ENCODE measurements around the gene ATP1A1.

Gene ATP1A1

DNA sequence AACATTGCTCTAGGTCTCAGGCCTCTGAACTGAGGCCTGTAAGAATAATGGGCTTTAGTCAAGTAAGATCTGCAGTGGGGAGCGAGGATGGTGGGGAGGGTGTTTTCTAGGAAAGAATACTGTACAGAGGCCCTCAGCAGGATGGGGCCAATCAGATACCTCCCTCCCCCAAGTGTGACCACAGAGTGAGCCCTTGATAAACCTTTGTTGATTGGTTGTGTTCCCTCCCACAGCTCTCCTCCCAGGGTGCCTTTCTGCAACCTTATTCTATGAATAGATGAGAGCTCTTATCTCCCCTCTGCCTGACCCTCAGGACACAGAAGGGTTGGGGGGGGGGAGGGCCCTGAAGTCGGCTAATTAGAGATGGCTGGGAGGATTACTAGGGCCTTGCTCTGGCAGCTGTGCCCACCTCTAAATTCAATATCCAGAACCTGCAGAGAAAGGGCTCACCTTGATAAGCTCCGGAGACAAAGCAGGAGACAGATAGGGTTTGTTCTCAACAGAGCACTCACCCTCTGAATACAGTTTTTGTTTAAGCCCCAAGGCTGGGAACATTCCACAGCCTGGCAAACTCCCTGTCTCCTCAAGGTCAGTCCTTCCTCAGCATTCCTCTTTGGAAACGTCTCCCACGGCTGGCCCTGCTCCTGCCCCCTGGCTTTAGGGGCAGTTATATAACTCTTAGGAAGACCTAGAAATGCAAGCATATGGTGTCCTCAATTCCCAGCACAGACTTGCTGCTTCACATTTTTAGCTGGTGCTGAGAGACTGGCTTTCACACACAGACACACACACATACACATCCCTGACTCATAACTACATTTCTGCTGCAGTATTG lies 42.9 kb downstream of the ATP1A1 start:
- DNase-seq: no peak

DNA sequence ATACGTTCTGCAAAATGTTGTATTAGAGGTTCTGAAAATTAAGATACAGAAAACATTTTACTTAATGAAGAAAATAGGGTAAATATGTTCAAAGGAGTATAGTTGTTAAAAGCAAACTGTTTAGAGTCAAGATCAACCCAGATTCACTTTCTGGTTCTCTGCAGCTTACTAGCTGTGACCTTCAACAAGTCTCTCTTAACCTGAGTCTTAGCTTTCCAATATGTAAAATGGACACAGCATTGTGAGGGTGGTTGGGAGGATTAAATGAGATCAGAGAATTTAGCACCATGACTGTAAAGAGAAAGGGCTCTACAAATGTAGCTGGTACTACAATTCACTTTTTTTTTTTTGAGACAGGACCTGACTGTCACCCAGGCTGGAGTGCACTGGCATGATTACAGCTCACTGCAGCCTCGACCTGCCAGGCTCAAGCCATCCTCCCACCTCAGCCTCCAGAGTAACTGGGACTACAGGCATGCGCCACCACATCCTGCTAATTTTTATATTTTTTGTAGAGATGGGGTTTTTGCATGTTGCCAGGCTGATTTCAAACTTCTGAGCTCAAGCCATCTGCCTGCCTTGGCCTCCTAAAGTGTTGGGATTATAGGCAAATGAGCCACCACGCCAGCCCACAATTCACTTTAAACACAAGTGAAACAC lies 43.9 kb downstream of the ATP1A1 start:
- no peak for DNase-seq

GRCh38 chr1:116417678-116418077 lies 44.6 kb downstream of the ATP1A1 start:
- no peak for DNase-seq

- peak; percentile 89 for DNase-seq
Observed at GRCh38 chr1:116418091-116418830, 45.2 kb downstream of the ATP1A1 start.

DNA sequence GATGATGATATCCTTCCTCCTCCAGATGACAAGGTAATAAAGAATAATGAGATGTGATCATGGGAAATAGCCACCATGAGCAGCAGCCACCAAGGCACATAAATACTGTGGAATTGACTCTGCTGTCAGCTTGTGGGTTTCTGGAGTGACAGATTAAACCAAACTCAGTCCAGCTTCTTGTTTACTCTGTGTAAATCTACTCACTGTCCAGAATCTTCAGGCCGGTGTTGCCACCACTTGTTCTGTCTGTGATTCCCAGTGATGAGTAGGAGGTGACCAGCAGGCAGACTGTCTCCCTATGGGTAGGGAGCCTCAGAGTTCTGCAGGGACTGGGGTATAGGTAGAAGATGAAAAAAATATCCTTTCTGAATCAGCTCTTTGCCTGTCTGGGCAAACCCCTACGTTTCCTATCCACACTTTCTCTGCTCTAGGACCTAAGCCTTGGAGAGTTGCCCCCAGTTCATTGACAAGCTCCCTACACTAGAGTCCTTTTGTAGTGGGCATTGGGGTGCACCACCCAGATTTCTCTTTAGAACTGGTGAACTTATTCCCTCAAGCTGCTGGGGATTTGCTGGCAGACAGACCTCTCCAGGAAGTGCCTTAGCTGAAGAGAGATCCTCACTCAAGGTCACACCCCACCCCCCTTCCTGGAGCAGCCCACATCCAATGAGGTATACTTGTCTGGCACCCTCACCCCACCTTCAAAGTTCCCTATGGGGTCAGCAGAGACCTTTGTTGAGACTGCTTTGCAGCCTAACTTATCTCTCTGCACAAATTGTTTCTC lies 47.6 kb downstream of the ATP1A1 start:
- no peak for DNase-seq

GRCh38 chr1:116424438-116424837 lies 51.4 kb downstream of the ATP1A1 start:
- DNase-seq: no peak

- no peak for DNase-seq
Observed at GRCh38 chr1:116424863-116425262, 51.8 kb downstream of the ATP1A1 start.

DNA sequence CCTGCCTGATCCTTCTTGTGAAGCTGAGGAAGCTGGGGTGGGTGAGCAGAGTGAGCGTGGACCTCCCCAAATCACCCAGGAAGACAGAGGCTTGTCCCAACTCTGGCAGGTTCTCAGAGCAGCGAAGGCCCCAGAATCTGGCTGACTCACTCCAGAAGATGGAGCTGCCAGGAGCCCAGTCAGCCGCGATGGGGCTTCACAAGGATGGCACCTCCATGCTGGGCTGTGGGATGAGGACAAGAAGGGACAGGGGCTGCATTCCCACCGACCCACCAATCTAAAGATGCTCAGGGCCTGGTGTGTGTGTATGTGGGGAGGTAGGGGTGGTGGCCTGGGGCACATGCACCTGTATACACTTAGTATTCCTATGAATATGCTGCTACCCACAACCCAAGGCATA lies 52.9 kb downstream of the ATP1A1 start:
- no peak for DNase-seq

DNA sequence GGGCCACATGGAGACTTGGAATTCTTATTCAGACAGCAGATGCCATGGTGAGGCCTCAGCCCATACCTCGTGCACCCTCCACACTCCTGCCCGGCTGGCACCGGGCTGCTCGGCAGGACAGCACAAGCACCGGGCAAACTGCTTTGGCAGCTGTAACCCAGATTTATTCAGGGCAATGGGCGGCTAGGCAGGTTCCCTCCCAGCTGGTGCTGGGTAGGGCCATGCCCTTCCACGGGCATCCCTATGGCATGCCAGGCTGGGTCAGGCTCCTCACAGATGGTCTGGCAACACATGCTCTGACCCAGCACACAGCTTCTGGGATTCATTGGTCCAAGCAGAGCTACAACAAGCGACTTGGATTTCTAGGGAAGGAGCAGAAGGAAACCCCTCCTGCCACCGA lies 53.4 kb downstream of the ATP1A1 start:
- DNase-seq: no peak

GRCh38 chr1:116428576-116428975 lies 55.5 kb downstream of the ATP1A1 start:
- DNase-seq: no peak

- DNase-seq: no peak
Observed at GRCh38 chr1:116429821-116430374, 56.9 kb downstream of the ATP1A1 start.

- DNase-seq: no peak
Observed at GRCh38 chr1:116431870-116432500, 58.9 kb downstream of the ATP1A1 start.

DNA sequence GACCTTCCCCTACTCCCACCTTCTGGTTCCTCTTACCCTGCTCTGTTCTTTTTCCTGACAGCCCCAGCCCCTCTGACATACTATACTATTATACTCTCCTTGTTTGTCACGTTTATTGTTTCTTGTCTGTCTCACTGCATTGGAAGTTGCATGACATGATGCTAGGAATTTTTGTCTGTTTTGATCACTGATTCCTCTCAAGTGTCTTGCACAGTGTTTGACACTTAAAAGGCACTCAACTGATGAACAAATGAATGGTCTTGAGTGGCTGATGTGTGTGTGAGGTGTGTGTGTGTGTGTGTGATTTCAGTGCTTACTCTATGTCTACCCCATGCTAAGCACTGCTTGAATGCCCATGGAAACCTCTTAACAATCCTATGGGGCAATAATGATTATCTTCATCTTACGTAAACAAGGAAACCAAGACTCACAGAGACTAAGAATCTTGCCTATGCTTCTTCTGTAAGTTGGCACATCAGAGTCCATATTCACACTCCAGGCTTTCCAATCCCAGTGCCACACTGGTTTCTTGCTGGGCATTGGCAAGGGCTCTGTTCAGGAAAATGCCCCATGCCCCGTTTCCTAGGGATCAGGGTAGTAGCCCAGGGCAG lies 59.7 kb downstream of the ATP1A1 start:
- DNase-seq: no peak

- no peak for DNase-seq
Observed at GRCh38 chr1:116433275-116434257, 60.5 kb downstream of the ATP1A1 start.

DNA sequence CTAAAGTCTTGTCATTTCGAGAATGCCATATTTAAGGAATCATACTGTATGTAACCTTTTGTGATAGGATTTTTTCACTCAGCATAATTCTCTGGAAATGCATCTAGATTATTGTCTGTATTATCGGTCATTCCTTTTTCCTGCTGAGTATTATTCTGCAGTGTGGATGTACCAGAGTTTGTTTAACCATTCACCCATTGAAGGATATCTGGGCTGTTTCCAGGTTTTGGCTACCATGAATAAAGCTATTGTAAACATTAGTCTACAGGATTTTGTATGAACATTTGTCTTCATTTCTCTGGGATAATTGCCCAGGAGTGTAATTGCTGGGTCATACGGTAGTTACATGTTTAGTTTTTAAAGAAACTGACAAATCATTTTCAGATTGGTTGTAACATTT lies 61.8 kb downstream of the ATP1A1 start:
- DNase-seq: no peak

DNA sequence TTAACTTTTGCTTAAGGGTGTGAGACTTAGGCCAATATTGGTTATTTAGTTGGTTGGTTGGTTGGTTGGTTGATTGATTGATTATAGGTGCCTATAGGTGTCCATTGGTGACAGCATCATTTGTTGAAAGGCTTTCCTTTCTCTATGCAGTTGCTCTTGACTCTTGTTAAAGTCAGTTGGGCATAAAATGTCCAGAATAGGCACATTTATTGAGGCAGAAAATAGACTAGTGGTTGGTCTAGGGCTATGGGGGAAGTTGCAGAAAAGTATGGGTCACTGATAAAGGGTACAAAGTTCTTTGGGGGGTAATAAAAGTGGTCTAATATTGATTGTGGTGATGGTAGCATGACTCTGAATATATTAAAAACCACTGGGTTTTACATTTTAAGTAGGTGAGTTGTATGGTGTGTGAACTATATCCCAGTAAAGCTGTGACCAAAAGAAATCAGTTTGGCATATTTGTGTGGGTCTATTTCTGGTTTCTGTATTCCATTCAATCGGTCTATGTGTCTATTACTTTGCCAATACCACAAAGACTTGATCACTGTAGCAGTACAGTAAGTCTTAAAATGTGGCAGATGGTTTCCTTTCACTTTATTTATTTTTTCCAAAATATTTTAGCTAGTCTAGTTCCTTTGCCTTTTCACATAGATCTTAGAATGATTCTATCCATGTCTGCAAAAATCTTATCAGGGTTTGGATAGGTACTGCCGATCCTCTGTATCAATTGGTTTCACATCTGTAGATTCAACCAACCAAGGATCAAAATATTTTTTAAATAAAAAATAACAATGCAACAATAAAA lies 63.0 kb downstream of the ATP1A1 start:
- DNase-seq: no peak

DNA sequence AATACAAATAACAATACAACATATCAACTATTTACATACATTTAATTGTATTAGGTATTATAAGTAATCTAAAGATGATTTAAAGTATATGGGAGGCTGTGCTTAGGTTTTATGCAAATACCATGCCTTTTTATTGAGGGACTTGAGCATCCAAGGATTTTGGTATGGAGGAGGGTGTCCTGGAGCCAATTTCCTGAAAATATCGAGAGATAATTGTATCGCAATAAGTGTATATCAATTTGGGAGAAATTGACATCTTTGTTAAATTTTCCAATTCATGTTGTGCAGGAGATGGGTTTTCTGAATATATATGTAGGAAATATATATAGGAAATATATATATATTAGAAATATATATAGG lies 63.5 kb downstream of the ATP1A1 start:
- no peak for DNase-seq

- no peak for DNase-seq
Observed at GRCh38 chr1:116439701-116440100, 66.7 kb downstream of the ATP1A1 start.

- no peak for DNase-seq
Observed at GRCh38 chr1:116440731-116441130, 67.7 kb downstream of the ATP1A1 start.

GRCh38 chr1:116445534-116445933 lies 72.5 kb downstream of the ATP1A1 start:
- DNase-seq: no peak

Data from CD4-positive, alpha-beta T cell treated with Interleukin-12 subunit alpha and Interleukin-12 subunit beta, for 1 hour (primary cell).